D721Med (cell line): ENCODE measurements around the gene KLF17.
A peak's percentile ranks its signal among the peaks of the same experiment; 100 is the strongest.
"Not testable (repeated sequence)": the region's sequence is repeated elsewhere in the genome, so short reads cannot be mapped to it uniquely, and the experiment has no call there.

Source experiments
- DNase-seq: peaks from one replicate; pipeline ENCODE4 v3.0.0; 2011; ENCODE audit warnings: low spot score; ENCODE audit not compliant: insufficient read length
- FAIRE-seq: peaks from 2 replicates; lab custom pipeline; 2011; peaks lifted over from hg19 to GRCh38; lab: Jason Lieb, UNC
- CTCF ChIP-seq: IDR thresholded peaks from 2 replicates; pipeline ENCODE4 v1.5.1; 2012; ENCODE audit warnings: mild to moderate bottlenecking, control low read depth; ENCODE audit not compliant: insufficient read depth; ENCODE audit errors: missing control alignments

The KLF17 gene

DNA sequence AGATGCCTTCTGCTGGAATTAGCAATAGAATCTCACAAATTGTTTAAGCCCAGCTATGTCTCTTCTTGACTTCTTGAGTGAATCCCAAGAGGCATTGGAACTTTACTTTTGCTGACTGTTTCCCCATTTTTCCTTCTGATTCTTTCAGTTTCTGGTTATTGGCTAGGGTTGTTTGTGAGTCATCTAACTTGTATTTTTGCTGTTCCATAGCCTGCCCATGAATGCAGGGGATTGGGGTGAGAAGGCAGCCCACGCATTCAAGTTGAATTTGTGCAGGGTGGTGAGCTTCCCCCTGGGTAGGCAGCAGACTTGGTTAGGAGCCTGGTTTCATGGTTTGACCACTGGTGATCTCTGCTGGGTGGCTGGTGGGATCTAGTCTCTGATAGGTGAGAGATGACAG is 10.4 kb upstream of the KLF17 start:
- TF ChIP-seq CTCF, result no peak
- FAIRE-seq, result no peak
- DNase-seq, result no peak

DNA sequence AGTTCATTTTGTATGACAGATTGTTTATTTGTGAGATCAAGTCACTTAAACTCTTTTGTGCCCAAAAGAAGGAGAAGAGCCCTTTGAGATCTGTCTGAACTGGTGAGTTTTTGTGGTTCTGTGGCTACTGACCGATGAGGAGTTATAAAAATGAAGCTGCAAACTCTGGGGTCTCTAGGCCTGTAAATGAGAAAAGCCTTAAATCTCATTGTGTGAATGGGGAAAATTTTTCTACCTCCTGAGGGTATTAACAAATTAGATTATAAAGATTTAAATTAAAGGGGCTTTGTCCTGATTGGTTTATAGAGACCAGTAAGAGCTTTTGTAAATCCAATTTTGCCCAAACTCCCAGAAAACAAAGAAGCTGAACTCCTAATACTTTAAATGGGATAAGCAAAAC is 9.7 kb upstream of the KLF17 start:
- no peak for DNase-seq

GRCh38 chr1:44110916-44111315 is 7.7 kb upstream of the KLF17 start:
- DNase-seq, result no peak
- no peak for TF ChIP-seq CTCF
- no peak for FAIRE-seq

More for the DNA sequence above, 9.7 kb upstream of the KLF17 start:
- FAIRE-seq, result no peak
- TF ChIP-seq CTCF, result no peak

- TF ChIP-seq CTCF, result no peak
- DNase-seq, result no peak
- FAIRE-seq, result peak; percentile 35
These were observed 6.8 kb upstream of the KLF17 start for GRCh38 chr1:44111861-44112260.

DNA sequence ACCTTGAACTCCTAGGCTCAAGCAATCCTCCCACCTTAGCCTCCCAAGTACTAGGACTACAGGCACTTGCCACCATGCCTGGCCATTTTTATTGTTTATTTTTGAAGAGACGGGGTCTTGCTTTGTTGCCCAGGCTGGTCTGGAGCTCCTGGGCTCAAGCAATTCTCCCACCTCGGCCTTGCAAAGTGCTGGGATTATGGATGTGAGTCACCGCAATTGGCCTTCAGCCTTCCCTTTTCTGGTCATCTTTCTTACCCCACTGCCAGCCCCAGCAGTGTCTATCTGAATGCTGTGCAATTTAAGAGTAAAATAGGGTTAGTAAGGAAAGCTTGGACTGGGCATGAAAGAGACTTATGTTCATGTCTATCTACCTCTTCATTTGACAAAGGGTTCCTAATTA is 6.1 kb upstream of the KLF17 start:
- FAIRE-seq (no peak), DNase-seq (no peak)
- no peak for TF ChIP-seq CTCF

GRCh38 chr1:44113095-44113609 is 5.5 kb upstream of the KLF17 start:
- FAIRE-seq, result no peak
- DNase-seq, result no peak
- no peak for TF ChIP-seq CTCF

DNA sequence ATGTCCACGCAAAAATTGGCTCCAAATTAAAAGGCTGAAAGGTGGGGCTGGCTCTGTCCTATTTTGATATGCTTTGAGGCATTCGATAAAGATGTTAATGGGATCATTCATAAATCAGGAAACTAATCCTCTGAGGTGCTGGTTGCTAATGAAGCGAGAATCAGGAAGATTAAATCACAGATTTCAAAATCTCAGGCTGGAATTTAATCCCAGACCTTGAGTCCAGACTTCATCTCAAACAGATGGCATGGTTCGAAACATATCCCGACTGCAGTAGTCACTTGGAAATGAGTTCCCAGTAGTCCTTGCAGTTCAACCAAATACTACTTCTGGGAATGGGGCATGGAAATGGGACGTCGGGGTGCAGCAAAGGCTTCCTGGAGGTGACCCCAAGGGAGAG is 4.5 kb upstream of the KLF17 start:
- peak; percentile 74 for DNase-seq
- peak; percentile 94 for FAIRE-seq
- no peak for TF ChIP-seq CTCF

- not testable (repeated sequence) for FAIRE-seq, DNase-seq
These were observed 1.3 kb upstream of the KLF17 start for GRCh38 chr1:44117272-44117671.
